Loucy (cell line): ENCODE data around the gene PCBP3.

Experiments used
- H2AFZ ChIP-seq: fragments of 200-600 bp; sonication (generic); 2 replicates; pipeline ENCODE4 v1.6.0; 2016; ENCODE audit warnings: antibody characterized with exemption, mild to moderate bottlenecking, low read length, moderate library complexity
- H3F3A ChIP-seq: fragments of 200-600 bp; 2 replicates; pipeline ENCODE4 v1.6.0; 2016; ENCODE audit warnings: antibody characterized with exemption, low read depth, mild to moderate bottlenecking
- H3K27me3 ChIP-seq: fragments of 200-600 bp; sonication (generic); 2 replicates; pipeline ENCODE4 v1.6.1; 2014; ENCODE audit warnings: low read length, mild to moderate bottlenecking; ENCODE audit not compliant: insufficient read depth, poor library complexity, severe bottlenecking
- H3K36me3 ChIP-seq: fragments of 200-600 bp; sonication (generic); 2 replicates; pipeline ENCODE4 v1.6.1; 2016; ENCODE audit warnings: low read length; ENCODE audit not compliant: insufficient read depth
- H3K4me1 ChIP-seq: fragments of 200-600 bp; sonication (generic); 2 replicates; pipeline ENCODE4 v1.5.1; 2014; ENCODE audit warnings: low read length, mild to moderate bottlenecking; ENCODE audit not compliant: insufficient read depth, poor library complexity, severe bottlenecking
- H3K4me2 ChIP-seq: fragments of 200-600 bp; sonication (generic); 2 replicates; pipeline ENCODE4 v1.6.0; 2014; ENCODE audit warnings: antibody characterized with exemption, low read length, low read depth, mild to moderate bottlenecking; ENCODE audit not compliant: poor library complexity, severe bottlenecking
- H3K4me3 ChIP-seq: fragments of 200-600 bp; sonication (generic); 2 replicates; pipeline ENCODE4 v1.5.1; 2014; ENCODE audit warnings: low read length, mild to moderate bottlenecking, mixed read lengths; ENCODE audit not compliant: poor library complexity, severe bottlenecking
- H3K79me2 ChIP-seq: fragments of 200-600 bp; sonication (generic); 2 replicates; pipeline ENCODE4 v1.6.1; 2014; ENCODE audit warnings: low read length; ENCODE audit not compliant: insufficient read depth
- H3K9ac ChIP-seq: fragments of 200-600 bp; sonication (generic); 2 replicates; pipeline ENCODE4 v1.6.0; 2014; ENCODE audit warnings: mild to moderate bottlenecking, low read depth, low read length, moderate library complexity; ENCODE audit not compliant: poor library complexity, severe bottlenecking
- H3K9me2 ChIP-seq: fragments of 200-600 bp; sonication (generic); replicated peaks from 2 replicates; pipeline ENCODE4 v1.6.1; 2016; ENCODE audit warnings: low read depth, low read length, mixed read lengths
- H3K9me3 ChIP-seq: fragments of 200-600 bp; sonication (generic); 2 replicates; pipeline ENCODE4 v1.6.1; 2014; ENCODE audit warnings: mild to moderate bottlenecking, antibody characterized with exemption, low read length, low read depth; ENCODE audit not compliant: insufficient read depth
- H4K20me1 ChIP-seq: fragments of 200-600 bp; sonication (generic); 2 replicates; pipeline ENCODE4 v1.6.0; 2014; ENCODE audit warnings: antibody characterized with exemption, low read length, mild to moderate bottlenecking; ENCODE audit not compliant: insufficient read depth, poor library complexity, severe bottlenecking
- EZH2phosphoT487 ChIP-seq: fragments of 200-600 bp; IDR thresholded peaks from 2 replicates; pipeline ENCODE4 v1.6.1; 2018; ENCODE audit warnings: antibody characterized with exemption, mild to moderate bottlenecking, moderate library complexity, borderline replicate concordance
- TF ChIP-seq, protein P1 (sequence below): fragments of 200-600 bp; sonication (generic); conservative IDR thresholded peaks from 2 replicates; pipeline ENCODE4 v1.5.1; 2014; ENCODE audit warnings: mild to moderate bottlenecking, antibody characterized with exemption, low read length

PCBP3 gene

DNA sequence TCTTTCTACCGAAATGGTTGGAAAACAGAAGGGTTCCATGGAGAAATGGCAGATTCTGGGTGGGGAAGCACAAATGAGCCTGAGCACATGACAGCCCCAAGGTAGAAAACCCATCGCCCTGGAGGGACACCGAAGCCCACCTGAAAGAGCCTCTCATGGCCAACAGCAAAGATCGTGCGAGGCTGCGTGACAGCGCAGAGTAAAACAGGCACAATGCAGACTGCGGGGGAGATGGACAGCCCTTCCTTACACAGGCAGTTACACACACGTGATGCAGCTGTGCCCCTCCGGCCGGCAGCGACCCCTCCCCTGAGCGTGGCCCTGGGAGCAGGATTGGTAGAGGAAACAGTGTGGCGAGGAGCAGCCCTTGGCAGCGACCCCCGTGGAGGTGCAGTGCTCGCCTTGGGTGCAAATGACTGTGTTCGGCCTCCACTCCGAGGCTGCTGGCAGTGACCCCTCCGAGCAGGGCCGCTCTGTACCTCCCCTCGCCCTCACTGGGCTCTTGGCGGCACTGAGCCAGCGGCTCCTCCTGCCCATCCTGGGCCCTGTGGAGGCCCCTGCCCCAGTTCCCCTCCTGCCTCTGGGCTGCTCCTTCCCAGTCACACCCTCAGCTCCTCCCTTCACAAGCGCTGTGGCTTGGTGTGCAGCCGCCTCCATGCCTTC, 217.1 kb downstream of the PCBP3 start:
- Histone ChIP-seq H3K9ac (no peak overlapping the region), H3K79me2 (no peaks in the 10 kb centered on the region), H3K9me2 (no peaks in the 10 kb centered on the region), H2AFZ (no peak overlapping the region), H3F3A (peaks cover 4% of the 10 kb centered on the region; the same call in 1 of the 2 replicates), H3K4me1 (peaks cover 38% of the 10 kb centered on the region), H3K4me3 (no peak overlapping the region), H4K20me1 (no peaks in the 10 kb centered on the region), H3K4me2 (no peak overlapping the region), H3K36me3 (no peaks in the 10 kb centered on the region), H3K9me3 (no peaks in the 10 kb centered on the region), H3K27me3 (no peaks in the 10 kb centered on the region)
- no peak for TF ChIP-seq EZH2phosphoT487
- TF ChIP-seq, protein P1, sequence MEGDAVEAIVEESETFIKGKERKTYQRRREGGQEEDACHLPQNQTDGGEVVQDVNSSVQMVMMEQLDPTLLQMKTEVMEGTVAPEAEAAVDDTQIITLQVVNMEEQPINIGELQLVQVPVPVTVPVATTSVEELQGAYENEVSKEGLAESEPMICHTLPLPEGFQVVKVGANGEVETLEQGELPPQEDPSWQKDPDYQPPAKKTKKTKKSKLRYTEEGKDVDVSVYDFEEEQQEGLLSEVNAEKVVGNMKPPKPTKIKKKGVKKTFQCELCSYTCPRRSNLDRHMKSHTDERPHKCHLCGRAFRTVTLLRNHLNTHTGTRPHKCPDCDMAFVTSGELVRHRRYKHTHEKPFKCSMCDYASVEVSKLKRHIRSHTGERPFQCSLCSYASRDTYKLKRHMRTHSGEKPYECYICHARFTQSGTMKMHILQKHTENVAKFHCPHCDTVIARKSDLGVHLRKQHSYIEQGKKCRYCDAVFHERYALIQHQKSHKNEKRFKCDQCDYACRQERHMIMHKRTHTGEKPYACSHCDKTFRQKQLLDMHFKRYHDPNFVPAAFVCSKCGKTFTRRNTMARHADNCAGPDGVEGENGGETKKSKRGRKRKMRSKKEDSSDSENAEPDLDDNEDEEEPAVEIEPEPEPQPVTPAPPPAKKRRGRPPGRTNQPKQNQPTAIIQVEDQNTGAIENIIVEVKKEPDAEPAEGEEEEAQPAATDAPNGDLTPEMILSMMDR = no peak

GRCh38 chr21:45861156-45861870, 217.8 kb downstream of the PCBP3 start:
- TF ChIP-seq, protein P1 = no peak
- TF ChIP-seq EZH2phosphoT487 = no peak
- H4K20me1 ChIP-seq = no peaks in the 10 kb centered on the region
- no peak overlapping the region for H3K4me2 ChIP-seq
- H3K79me2 ChIP-seq = no peaks in the 10 kb centered on the region
- H3K9me2 ChIP-seq = no peaks in the 10 kb centered on the region
- H3K9ac ChIP-seq = no peak overlapping the region
- H3K27me3 ChIP-seq = no peaks in the 10 kb centered on the region
- no peak overlapping the region for H2AFZ ChIP-seq
- no peak overlapping the region for H3K4me3 ChIP-seq
- no peaks in the 10 kb centered on the region for H3K36me3 ChIP-seq
- H3F3A ChIP-seq = peaks cover 4% of the 10 kb centered on the region; the same call in 1 of the 2 replicates
- peaks cover 35% of the 10 kb centered on the region for H3K4me1 ChIP-seq
- no peaks in the 10 kb centered on the region for H3K9me3 ChIP-seq

- Histone ChIP-seq H3K4me3 (no peak overlapping the region), H4K20me1 (no peaks in the 10 kb centered on the region), H3K9me2 (no peaks in the 10 kb centered on the region), H3K9me3 (no peaks in the 10 kb centered on the region), H2AFZ (no peak overlapping the region), H3K4me1 (peaks cover 24% of the 10 kb centered on the region), H3K36me3 (no peaks in the 10 kb centered on the region), H3F3A (no peaks in the 10 kb centered on the region), H3K79me2 (no peaks in the 10 kb centered on the region), H3K4me2 (no peak overlapping the region), H3K27me3 (no peaks in the 10 kb centered on the region), H3K9ac (no peak overlapping the region)
- TF ChIP-seq EZH2phosphoT487 = no peak
- TF ChIP-seq, protein P1 = no peak
These were observed 219.2 kb downstream of the PCBP3 start for GRCh38 chr21:45862543-45863207.
